MM.1S (cell line): ENCODE data around the gene ZAR1L.
A peak's percentile ranks its signal among the peaks of the same experiment; 100 is the strongest.
"Not testable (repeated sequence)": the region's sequence is repeated elsewhere in the genome, so short reads cannot be mapped to it uniquely, and the experiment has no call there.

Experiments
- DNase-seq: peaks from one replicate; pipeline ENCODE4 v3.0.0-alpha.2; 2015
- H2AFZ ChIP-seq: fragments of 300-600 bp; sonication (generic); 2 replicates; pipeline ENCODE4 v1.6.0; 2016; ENCODE audit warnings: antibody characterized with exemption, low read length
- H3F3A ChIP-seq: fragments of 300-600 bp; sonication (generic); 2 replicates; pipeline ENCODE4 v1.6.1; 2016; ENCODE audit warnings: mild to moderate bottlenecking, antibody characterized with exemption, low read length, moderate library complexity, mixed read lengths; ENCODE audit not compliant: insufficient read depth
- H3K27ac ChIP-seq: fragments of 300-600 bp; sonication (generic); 2 replicates; pipeline ENCODE4 v1.5.1; 2016; ENCODE audit warnings: mild to moderate bottlenecking, low read length
- H3K27me3 ChIP-seq: fragments of 300-600 bp; sonication (generic); replicated peaks from 2 replicates; pipeline ENCODE4 v1.6.0; 2016; ENCODE audit warnings: low read length; ENCODE audit not compliant: insufficient read depth
- H3K36me3 ChIP-seq: fragments of 300-600 bp; sonication (generic); replicated peaks from 2 replicates; pipeline ENCODE4 v1.6.1; 2016; ENCODE audit warnings: mild to moderate bottlenecking, low read length, mixed read lengths; ENCODE audit not compliant: insufficient read depth
- H3K4me1 ChIP-seq: fragments of 300-600 bp; sonication (generic); 2 replicates; pipeline ENCODE4 v1.6.1; 2016; ENCODE audit warnings: low read length, mixed read lengths
- H3K4me2 ChIP-seq: fragments of 300-600 bp; sonication (generic); 2 replicates; pipeline ENCODE4 v1.6.0; 2016; ENCODE audit warnings: low read depth, low read length
- H3K4me3 ChIP-seq: fragments of 300-600 bp; sonication (generic); 2 replicates; pipeline ENCODE4 v1.5.1; 2016; ENCODE audit warnings: low read length, mixed read lengths
- H3K79me2 ChIP-seq: fragments of 300-600 bp; sonication (generic); 2 replicates; pipeline ENCODE4 v1.6.1; 2016; ENCODE audit warnings: mixed run types, low read length, mixed read lengths
- H3K9ac ChIP-seq: fragments of 300-600 bp; sonication (generic); 2 replicates; pipeline ENCODE4 v1.6.1; 2016; ENCODE audit warnings: low read length, mixed read lengths
- H3K9me2 ChIP-seq: fragments of 300-600 bp; sonication (generic); replicated peaks from 2 replicates; pipeline ENCODE4 v1.6.1; 2016; ENCODE audit warnings: mild to moderate bottlenecking, low read length, mixed read lengths; ENCODE audit not compliant: insufficient read depth
- H3K9me3 ChIP-seq: fragments of 300-600 bp; sonication (generic); replicated peaks from 2 replicates; pipeline ENCODE4 v1.6.1; 2016; ENCODE audit warnings: mild to moderate bottlenecking, low read length, mixed read lengths; ENCODE audit not compliant: insufficient read depth
- H4K20me1 ChIP-seq: fragments of 300-600 bp; sonication (generic); 2 replicates; pipeline ENCODE4 v1.6.1; 2016; ENCODE audit warnings: mild to moderate bottlenecking, low read length, moderate library complexity, mixed read lengths; ENCODE audit not compliant: insufficient read depth
- EZH2 ChIP-seq: fragments of 300-600 bp; sonication (generic); optimal IDR thresholded peaks from 2 replicates; pipeline ENCODE3; 2017; ENCODE audit warnings: low read depth, mild to moderate bottlenecking, antibody characterized with exemption, low read length, mixed read lengths
- EZH2phosphoT487 ChIP-seq: fragments of 300-600 bp; sonication (generic); IDR thresholded peaks from 2 replicates; pipeline ENCODE4 v1.6.1; 2018; ENCODE audit warnings: antibody characterized with exemption, low read length
- TF ChIP-seq, protein P1 (sequence below): fragments of 300-600 bp; sonication (generic); IDR thresholded peaks from 2 replicates; pipeline ENCODE4 v1.5.1; 2016; ENCODE audit warnings: antibody characterized with exemption, low read length, mixed read lengths

ZAR1L gene

DNA sequence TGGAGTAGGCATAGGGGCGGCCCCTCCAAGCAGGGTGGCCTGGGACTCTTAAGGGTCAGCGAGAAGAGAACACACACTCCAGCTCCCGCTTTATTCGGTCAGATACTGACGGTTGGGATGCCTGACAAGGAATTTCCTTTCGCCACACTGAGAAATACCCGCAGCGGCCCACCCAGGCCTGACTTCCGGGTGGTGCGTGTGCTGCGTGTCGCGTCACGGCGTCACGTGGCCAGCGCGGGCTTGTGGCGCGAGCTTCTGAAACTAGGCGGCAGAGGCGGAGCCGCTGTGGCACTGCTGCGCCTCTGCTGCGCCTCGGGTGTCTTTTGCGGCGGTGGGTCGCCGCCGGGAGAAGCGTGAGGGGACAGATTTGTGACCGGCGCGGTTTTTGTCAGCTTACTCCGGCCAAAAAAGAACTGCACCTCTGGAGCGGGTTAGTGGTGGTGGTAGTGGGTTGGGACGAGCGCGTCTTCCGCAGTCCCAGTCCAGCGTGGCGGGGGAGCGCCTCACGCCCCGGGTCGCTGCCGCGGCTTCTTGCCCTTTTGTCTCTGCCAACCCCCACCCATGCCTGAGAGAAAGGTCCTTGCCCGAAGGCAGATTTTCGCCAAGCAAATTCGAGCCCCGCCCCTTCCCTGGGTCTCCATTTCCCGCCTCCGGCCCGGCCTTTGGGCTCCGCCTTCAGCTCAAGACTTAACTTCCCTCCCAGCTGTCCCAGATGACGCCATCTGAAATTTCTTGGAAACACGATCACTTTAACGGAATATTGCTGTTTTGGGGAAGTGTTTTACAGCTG, at the start of gene ZAR1L, which contains the start of gene BRCA2:
Gene ZAR1L, minus strand, starts transcription at position 126 of the 790 bp plus-strand sequence. CDS start 3,438 bp downstream, outside the sequence.
Gene BRCA2, plus strand, starts transcription at position 271 of the 790 bp plus-strand sequence. CDS start 953 bp downstream, outside the sequence.
- peak within 1 kb of the TSS; percentile 90 for H3K27ac ChIP-seq
- H3K4me3 ChIP-seq: peak within 1 kb of the TSS; percentile 76
- no peaks in the 10 kb centered on the region for H3K9me3 ChIP-seq
- H3K9ac ChIP-seq: peak within 1 kb of the TSS; percentile 90
- no peaks in the 10 kb centered on the region for H3F3A ChIP-seq
- H2AFZ ChIP-seq: peak within 1 kb of the TSS; percentile 95
- peak within 1 kb of the TSS; percentile 90 for H3K4me2 ChIP-seq
- no peaks in the 10 kb centered on the region for H4K20me1 ChIP-seq
- no peaks in the 10 kb centered on the region for H3K9me2 ChIP-seq
- H3K4me1 ChIP-seq: 0 out of 2 replicates have a peak, but pooled peaks cover under 1% of the 10 kb centered on the region
- H3K79me2 ChIP-seq: no peaks in the 10 kb centered on the region
- DNase-seq: peak; percentile 87
- TF ChIP-seq, protein P1, sequence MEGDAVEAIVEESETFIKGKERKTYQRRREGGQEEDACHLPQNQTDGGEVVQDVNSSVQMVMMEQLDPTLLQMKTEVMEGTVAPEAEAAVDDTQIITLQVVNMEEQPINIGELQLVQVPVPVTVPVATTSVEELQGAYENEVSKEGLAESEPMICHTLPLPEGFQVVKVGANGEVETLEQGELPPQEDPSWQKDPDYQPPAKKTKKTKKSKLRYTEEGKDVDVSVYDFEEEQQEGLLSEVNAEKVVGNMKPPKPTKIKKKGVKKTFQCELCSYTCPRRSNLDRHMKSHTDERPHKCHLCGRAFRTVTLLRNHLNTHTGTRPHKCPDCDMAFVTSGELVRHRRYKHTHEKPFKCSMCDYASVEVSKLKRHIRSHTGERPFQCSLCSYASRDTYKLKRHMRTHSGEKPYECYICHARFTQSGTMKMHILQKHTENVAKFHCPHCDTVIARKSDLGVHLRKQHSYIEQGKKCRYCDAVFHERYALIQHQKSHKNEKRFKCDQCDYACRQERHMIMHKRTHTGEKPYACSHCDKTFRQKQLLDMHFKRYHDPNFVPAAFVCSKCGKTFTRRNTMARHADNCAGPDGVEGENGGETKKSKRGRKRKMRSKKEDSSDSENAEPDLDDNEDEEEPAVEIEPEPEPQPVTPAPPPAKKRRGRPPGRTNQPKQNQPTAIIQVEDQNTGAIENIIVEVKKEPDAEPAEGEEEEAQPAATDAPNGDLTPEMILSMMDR: no peak
- no peak for TF ChIP-seq EZH2phosphoT487
- TF ChIP-seq EZH2: no peak
- no peaks in the 10 kb centered on the region for H3K27me3 ChIP-seq
- no peaks in the 10 kb centered on the region for H3K36me3 ChIP-seq

DNA sequence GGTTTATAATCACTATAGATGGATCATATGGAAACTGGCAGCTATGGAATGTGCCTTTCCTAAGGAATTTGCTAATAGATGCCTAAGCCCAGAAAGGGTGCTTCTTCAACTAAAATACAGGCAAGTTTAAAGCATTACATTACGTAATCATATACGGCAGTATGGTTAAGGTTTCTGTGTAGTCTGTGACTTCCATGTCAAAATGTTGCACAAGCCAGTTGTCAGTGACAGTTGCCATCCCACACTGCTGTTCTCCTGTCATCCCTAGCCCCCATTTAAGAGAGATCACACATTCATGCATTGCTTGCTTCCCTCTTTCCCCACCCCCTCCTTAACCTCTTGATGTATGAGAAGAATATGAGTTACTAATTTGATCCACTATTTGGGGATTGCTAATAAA, 47.4 kb upstream of the ZAR1L start:
- no peaks in the 10 kb centered on the region for H4K20me1 ChIP-seq
- no peaks in the 10 kb centered on the region for H3K79me2 ChIP-seq
- no peak overlapping the region for H3K27ac ChIP-seq
- no peak overlapping the region for H3K4me2 ChIP-seq
- H3K4me3 ChIP-seq: no peak overlapping the region
- no peak for TF ChIP-seq EZH2
- TF ChIP-seq, protein P1: no peak
- TF ChIP-seq EZH2phosphoT487: no peak
- H2AFZ ChIP-seq: no peak overlapping the region
- H3K4me1 ChIP-seq: no peaks in the 10 kb centered on the region
- H3K9me3 ChIP-seq: no peaks in the 10 kb centered on the region
- H3K27me3 ChIP-seq: no peaks in the 10 kb centered on the region
- DNase-seq: no peak
- H3K9me2 ChIP-seq: no peaks in the 10 kb centered on the region
- no peak overlapping the region for H3K9ac ChIP-seq
- no peaks in the 10 kb centered on the region for H3F3A ChIP-seq
- H3K36me3 ChIP-seq: no peaks in the 10 kb centered on the region

DNA sequence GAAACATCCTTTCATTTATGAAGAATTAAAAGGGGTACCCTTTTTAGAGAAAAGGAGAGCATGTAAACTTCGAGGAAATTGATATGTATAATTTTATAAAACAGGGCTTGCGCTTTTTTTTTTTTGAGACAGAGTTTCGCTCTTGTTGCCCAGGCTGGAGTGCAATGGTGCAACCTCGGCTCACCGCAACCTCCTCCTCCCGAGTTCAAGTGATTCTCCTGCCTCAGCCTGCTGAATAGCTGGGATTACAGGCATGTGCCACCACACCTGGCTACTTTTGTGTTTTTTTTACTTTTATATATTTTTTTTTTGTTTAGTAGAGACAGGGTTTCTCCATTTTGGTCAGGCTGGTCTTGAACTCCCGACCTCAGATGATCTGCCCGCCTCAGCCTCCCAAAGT, 40.8 kb upstream of the ZAR1L start:
- not testable (repeated sequence) for H3K36me3 ChIP-seq, H3K4me2 ChIP-seq, H3K79me2 ChIP-seq, H3K9me3 ChIP-seq, H4K20me1 ChIP-seq, H3K4me1 ChIP-seq, H3K27me3 ChIP-seq, H3F3A ChIP-seq, H3K9me2 ChIP-seq, H3K4me3 ChIP-seq, H3K9ac ChIP-seq, H2AFZ ChIP-seq, DNase-seq, H3K27ac ChIP-seq

- no peak overlapping the region for H3K4me2 ChIP-seq
Observed at GRCh38 chr13:32354040-32354439, 38.9 kb upstream of the ZAR1L start.

DNA sequence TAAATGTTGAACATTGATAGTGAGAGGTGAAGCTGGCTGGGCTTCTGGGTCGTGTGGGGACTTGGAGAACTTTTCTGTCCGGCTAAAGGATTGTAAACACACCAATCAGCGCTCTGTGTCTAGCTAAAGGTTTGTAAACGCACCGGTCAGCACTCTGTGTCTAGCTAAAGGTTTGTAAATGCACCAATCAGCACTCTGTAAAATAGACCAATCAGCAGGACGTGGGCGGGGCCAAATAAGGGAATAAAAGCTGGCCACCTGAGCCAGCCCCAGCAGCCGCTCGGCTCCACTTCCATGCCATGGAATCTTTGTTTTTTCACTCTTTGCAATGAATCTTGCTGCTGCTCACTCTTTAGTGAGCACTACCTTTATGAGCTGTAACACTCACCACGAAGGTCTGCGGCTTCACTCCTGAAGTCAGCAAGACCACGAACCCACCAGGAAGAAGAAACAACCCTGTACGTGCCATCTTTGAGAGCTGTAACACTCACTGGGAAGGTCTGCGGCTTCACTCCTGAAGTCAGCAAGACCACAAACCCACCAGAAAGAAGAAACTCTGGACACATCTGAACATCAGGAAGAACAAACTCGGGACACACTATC, 35.8 kb upstream of the ZAR1L start:
- not testable (repeated sequence) for H3K4me1 ChIP-seq, H3K79me2 ChIP-seq, H3K27ac ChIP-seq, H3K9me3 ChIP-seq, H3K27me3 ChIP-seq, H3K9me2 ChIP-seq, H3K4me2 ChIP-seq, DNase-seq, H3F3A ChIP-seq, H3K4me3 ChIP-seq, H3K36me3 ChIP-seq, H2AFZ ChIP-seq, H4K20me1 ChIP-seq, H3K9ac ChIP-seq

More at GRCh38 chr13:32354040-32354439, 38.9 kb upstream of the ZAR1L start:
- Histone ChIP-seq H3K27ac (no peak overlapping the region), H3K27me3 (no peaks in the 10 kb centered on the region), H3K36me3 (no peaks in the 10 kb centered on the region), H3K9me3 (no peaks in the 10 kb centered on the region), H3K4me3 (no peak overlapping the region), H3K9me2 (no peaks in the 10 kb centered on the region), H3K9ac (no peak overlapping the region), H3K4me1 (no peaks in the 10 kb centered on the region), H3K79me2 (no peaks in the 10 kb centered on the region), H2AFZ (no peak overlapping the region), H4K20me1 (no peaks in the 10 kb centered on the region), H3F3A (no peaks in the 10 kb centered on the region)
- DNase-seq: no peak
- no peak for TF ChIP-seq EZH2phosphoT487
